ENCODE data around the gene UBE2V1.
A peak's percentile ranks its signal among the peaks of the same experiment; 100 is the strongest.
"Not testable (repeated sequence)": the region's sequence is repeated elsewhere in the genome, so short reads cannot be mapped to it uniquely, and the experiment has no call there.

The UBE2V1 gene

DNA sequence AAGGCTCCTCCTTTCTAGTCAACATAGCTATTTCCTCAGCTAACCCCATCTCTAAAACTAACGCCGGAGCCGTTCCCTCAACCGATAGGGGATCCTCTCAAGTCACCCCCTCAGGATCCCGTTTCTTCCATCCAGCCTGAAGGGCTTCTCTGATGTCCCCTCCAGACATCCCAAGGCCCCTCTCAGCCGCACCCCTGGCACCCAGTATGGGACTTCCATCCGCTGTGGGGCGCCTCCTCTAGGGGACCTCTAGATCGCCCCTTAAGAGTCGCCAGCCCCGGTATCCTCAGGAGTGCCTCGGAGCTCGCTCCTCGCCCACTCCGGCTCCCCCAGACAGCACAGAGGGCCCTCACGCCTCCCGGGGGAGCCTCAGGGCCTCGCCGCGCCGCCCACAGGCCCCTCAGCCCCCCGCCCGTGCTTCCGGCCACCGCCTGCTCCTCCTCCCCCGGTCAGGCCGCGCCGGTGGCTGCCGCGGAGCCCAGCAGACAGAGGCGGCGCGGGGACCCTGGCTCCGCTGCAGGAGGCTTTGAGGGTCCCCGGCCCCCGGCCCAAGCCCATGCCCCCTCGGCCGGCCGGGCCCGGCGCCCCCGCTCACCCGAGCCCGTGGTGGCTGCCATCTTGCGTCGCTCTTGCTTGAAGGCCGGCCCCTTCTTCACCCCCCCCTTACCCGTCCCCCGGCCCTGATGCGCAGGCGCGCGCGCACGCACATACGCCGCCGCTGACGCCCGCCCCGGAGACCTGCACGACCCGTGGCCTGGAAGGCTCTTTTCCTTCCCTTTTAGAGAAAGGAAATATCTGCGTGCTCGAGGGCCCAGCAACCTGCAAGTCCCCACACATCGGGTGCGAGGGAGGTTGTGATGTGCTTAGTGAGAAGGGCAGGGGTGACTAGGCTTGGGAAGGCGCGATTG, at the start of gene UBE2V1:
UBE2V1 (minus strand) TSS at position 639 of the 908 bp plus-strand sequence; CDS start at position 617, 22 bp downstream.
- H3K4me3 ChIP-seq (ENCODE audit: insufficient read length, low read depth) = peak within 1 kb of the TSS; percentile 81
- H3K4me1 ChIP-seq (ENCODE audit: insufficient read depth, insufficient read length) = peaks cover 12% of the 10 kb centered on the region
- no peaks in the 10 kb centered on the region for H3K9me3 ChIP-seq (ENCODE audit: insufficient read depth, low read length)
- H3K36me3 ChIP-seq (ENCODE audit: insufficient read depth, insufficient read length, low read length) = peaks cover 32% of the 10 kb centered on the region
- TF ChIP-seq ZNF274 (IDR thresholded peaks at IDR 0.05; ENCODE audit: low read depth, low read length) (no peak), YY1 (IDR thresholded peaks at IDR 0.05; ENCODE audit: insufficient read depth, insufficient read length) (peak; percentile 50), SUZ12 (IDR thresholded peaks at IDR 0.05; ENCODE audit: extremely low read depth, insufficient read depth, insufficient read length) (no peak)
- peak; percentile 86 for DNase-seq (ENCODE audit: low read depth, low spot score)
- peak within 1 kb of the TSS; percentile 98 for H3K9ac ChIP-seq (ENCODE audit: insufficient read length, low read depth)
- no peaks in the 10 kb centered on the region for H3K27me3 ChIP-seq (ENCODE audit: insufficient read depth, insufficient read length)

DNA sequence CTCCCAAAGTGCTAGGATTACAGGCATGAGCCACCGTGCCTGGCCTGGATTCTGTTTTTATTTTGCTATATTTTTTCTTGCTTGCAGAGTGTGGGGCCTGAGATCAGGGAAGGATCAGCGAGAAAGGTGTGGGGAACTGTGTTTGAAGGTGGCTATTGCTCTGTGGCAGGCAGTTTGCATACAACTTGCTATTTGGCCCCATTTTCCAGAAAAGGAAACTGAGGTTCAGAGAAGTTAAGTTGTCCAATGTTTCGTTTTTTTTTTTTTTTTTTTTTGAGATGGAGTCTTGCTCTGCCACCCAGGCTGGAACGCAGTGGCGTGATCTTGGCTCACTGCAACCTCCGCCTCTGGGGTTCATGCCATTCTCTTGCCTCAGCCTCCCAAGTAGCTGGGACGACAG, 48.5 kb upstream of the UBE2V1 start:
- not testable (repeated sequence) for H3K36me3 ChIP-seq (ENCODE audit: insufficient read depth, insufficient read length, low read length); H3K4me1 ChIP-seq (ENCODE audit: insufficient read depth, insufficient read length); H3K4me3 ChIP-seq (ENCODE audit: insufficient read length, low read depth); H3K27me3 ChIP-seq (ENCODE audit: insufficient read depth, insufficient read length); H3K9me3 ChIP-seq (ENCODE audit: insufficient read depth, low read length); H3K9ac ChIP-seq (ENCODE audit: insufficient read length, low read depth); DNase-seq (ENCODE audit: low read depth, low spot score)

DNA sequence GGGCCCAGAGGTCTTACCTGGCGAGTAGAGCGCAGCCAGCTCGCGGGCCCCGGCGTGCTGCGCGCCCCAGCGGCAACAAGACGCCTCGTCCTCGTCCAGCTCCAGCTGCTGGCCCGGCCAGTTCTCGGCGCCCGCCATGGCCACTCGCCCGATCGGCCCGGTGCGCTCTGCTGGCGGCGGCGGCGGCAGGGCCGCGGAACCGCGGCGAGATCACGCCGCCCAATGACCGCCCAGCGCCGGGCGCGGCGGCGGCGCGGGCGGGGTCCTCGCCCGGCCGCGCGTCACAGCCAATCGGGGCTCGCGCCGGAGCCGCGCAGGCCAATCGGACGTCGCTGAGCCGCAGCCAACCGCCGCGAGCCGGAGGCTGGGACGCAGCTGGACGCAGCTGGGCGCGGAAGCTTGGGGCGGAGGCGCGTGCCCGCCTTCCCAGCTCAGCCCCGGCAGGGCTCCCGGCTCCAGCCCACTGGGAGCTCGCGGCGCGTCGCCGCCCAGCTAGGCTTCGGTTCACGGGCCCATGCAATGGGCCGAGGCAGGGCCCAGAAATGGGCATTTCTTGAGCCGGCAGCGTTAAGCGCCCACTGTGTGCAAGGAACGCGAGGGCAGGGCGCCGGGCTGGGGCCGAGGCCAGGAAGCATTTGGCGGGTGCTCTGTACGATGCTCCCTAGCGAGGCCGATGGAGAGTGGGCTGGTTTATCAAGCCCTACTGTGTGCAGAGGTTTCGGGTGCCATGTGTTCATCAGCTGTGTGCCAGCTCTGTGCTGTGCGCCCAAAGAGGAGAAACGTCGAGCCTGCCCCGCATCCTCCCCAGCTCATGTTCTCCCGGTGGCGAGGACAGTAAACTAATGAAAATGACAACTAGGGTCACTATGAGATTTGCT, 40.8 kb upstream of the UBE2V1 start, which contains the start of gene PEDS1:
PEDS1 (minus strand) TSS at position 224 of the 878 bp plus-strand sequence; CDS start at position 138, 86 bp downstream.
- Histone ChIP-seq H3K9me3 (ENCODE audit: insufficient read depth, low read length) (no peaks in the 10 kb centered on the region), H3K27me3 (ENCODE audit: insufficient read depth, insufficient read length) (no peaks in the 10 kb centered on the region), H3K4me1 (ENCODE audit: insufficient read depth, insufficient read length) (peaks cover 20% of the 10 kb centered on the region), H3K9ac (ENCODE audit: insufficient read length, low read depth) (peak within 1 kb of the TSS; percentile 97), H3K36me3 (ENCODE audit: insufficient read depth, insufficient read length, low read length) (peaks cover 35% of the 10 kb centered on the region), H3K4me3 (ENCODE audit: insufficient read length, low read depth) (peak within 1 kb of the TSS; percentile 95)
- TF ChIP-seq ZNF274 (IDR thresholded peaks at IDR 0.05; ENCODE audit: low read depth, low read length) (no peak), SUZ12 (IDR thresholded peaks at IDR 0.05; ENCODE audit: extremely low read depth, insufficient read depth, insufficient read length) (no peak), YY1 (IDR thresholded peaks at IDR 0.05; ENCODE audit: insufficient read depth, insufficient read length) (no peak)
- DNase-seq (ENCODE audit: low read depth, low spot score) = peak; percentile 81

DNA sequence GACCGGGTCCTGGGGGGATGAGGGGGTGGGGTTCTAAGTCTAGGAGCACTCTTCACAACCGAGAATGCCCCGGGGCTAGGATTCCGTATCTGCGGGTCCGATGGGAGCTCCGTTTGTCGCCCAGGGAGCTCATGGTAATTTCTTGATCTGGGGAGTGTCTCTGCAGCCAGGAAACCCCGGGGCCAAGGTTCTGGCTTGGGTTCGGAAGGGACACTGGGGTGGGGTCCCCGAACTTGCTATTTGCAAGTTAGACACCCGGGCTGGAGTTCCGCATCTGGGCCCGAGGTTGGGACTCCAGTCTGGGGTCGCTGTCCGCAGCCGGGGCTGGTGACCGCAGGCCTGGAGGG, 40.2 kb upstream of the UBE2V1 start:
- Histone ChIP-seq H3K9me3 (ENCODE audit: insufficient read depth, low read length) (no peaks in the 10 kb centered on the region), H3K4me3 (ENCODE audit: insufficient read length, low read depth) (peak overlapping the region; percentile 95), H3K36me3 (ENCODE audit: insufficient read depth, insufficient read length, low read length) (peaks cover 41% of the 10 kb centered on the region), H3K9ac (ENCODE audit: insufficient read length, low read depth) (peak overlapping the region; percentile 97), H3K4me1 (ENCODE audit: insufficient read depth, insufficient read length) (peaks cover 20% of the 10 kb centered on the region), H3K27me3 (ENCODE audit: insufficient read depth, insufficient read length) (no peaks in the 10 kb centered on the region)
- DNase-seq (ENCODE audit: low read depth, low spot score) = no peak
- TF ChIP-seq ZNF274 (IDR thresholded peaks at IDR 0.05; ENCODE audit: low read depth, low read length) = no peak
- no peak for TF ChIP-seq SUZ12 (IDR thresholded peaks at IDR 0.05; ENCODE audit: extremely low read depth, insufficient read depth, insufficient read length)
- no peak for TF ChIP-seq YY1 (IDR thresholded peaks at IDR 0.05; ENCODE audit: insufficient read depth, insufficient read length)

GRCh38 chr20:50152394-50153152, 39.6 kb upstream of the UBE2V1 start:
- peak overlapping the region; percentile 97 for H3K9ac ChIP-seq (ENCODE audit: insufficient read length, low read depth)
- peak overlapping the region; percentile 95 for H3K4me3 ChIP-seq (ENCODE audit: insufficient read length, low read depth)
- H3K4me1 ChIP-seq (ENCODE audit: insufficient read depth, insufficient read length) = peaks cover 20% of the 10 kb centered on the region
- DNase-seq (ENCODE audit: low read depth, low spot score) = no peak
- H3K27me3 ChIP-seq (ENCODE audit: insufficient read depth, insufficient read length) = no peaks in the 10 kb centered on the region
- TF ChIP-seq SUZ12 (IDR thresholded peaks at IDR 0.05; ENCODE audit: extremely low read depth, insufficient read depth, insufficient read length) (no peak), YY1 (IDR thresholded peaks at IDR 0.05; ENCODE audit: insufficient read depth, insufficient read length) (no peak), ZNF274 (IDR thresholded peaks at IDR 0.05; ENCODE audit: low read depth, low read length) (no peak)
- H3K9me3 ChIP-seq (ENCODE audit: insufficient read depth, low read length) = no peaks in the 10 kb centered on the region
- H3K36me3 ChIP-seq (ENCODE audit: insufficient read depth, insufficient read length, low read length) = peaks cover 46% of the 10 kb centered on the region

- H3K9me3 ChIP-seq (ENCODE audit: insufficient read depth, low read length) = no peaks in the 10 kb centered on the region
- peaks cover 26% of the 10 kb centered on the region for H3K4me1 ChIP-seq (ENCODE audit: insufficient read depth, insufficient read length)
- DNase-seq (ENCODE audit: low read depth, low spot score) = no peak
- no peak overlapping the region for H3K9ac ChIP-seq (ENCODE audit: insufficient read length, low read depth)
- peaks cover 58% of the 10 kb centered on the region for H3K36me3 ChIP-seq (ENCODE audit: insufficient read depth, insufficient read length, low read length)
- H3K27me3 ChIP-seq (ENCODE audit: insufficient read depth, insufficient read length) = no peaks in the 10 kb centered on the region
- no peak overlapping the region for H3K4me3 ChIP-seq (ENCODE audit: insufficient read length, low read depth)
- no peak for TF ChIP-seq ZNF274 (IDR thresholded peaks at IDR 0.05; ENCODE audit: low read depth, low read length)
- no peak for TF ChIP-seq YY1 (IDR thresholded peaks at IDR 0.05; ENCODE audit: insufficient read depth, insufficient read length)
- TF ChIP-seq SUZ12 (IDR thresholded peaks at IDR 0.05; ENCODE audit: extremely low read depth, insufficient read depth, insufficient read length) = no peak
These were observed 38.2 kb upstream of the UBE2V1 start for GRCh38 chr20:50151034-50151743.

All from NT2/D1 (cell line).